GM18517 (cell line): ENCODE measurements around the gene STK24.
A peak's percentile ranks its signal among the peaks of the same experiment; 100 is the strongest.

Experiments
- ATAC-seq: cut with Tn5 transposase; IDR thresholded peaks from one replicate; pipeline ENCODE4 v1.9.1; 2021; ENCODE audit warnings: mild to moderate bottlenecking, moderate library complexity; ENCODE audit not compliant: unreplicated experiment

The STK24 gene

DNA sequence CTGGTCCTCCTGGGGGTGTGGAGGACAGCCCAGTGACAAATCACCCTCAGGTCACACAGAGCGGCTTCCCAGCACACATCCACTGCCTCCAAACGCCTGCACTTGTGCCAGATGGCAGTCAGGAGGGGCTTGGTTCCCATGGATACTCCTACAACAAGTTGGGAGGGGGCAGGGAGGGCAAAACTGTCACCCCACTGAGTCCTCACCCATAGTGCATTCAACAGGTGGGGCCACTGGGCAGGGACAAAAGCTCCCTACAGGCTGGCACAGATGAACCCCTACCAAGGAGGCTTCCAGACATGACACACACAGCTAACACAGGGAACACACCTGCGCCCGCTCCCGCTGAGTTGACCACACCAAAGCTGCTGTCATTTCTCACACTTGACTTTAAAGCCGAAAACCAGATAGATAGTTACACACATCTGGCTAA, 120.5 kb downstream of the STK24 start:
- no peak for ATAC-seq

- no peak for ATAC-seq
These were observed 122.5 kb downstream of the STK24 start for GRCh38 chr13:98454389-98454881.

GRCh38 chr13:98452851-98453843, 123.8 kb downstream of the STK24 start:
- no peak for ATAC-seq

- ATAC-seq, result no peak
These were observed 125.0 kb downstream of the STK24 start for GRCh38 chr13:98451676-98452470.

DNA sequence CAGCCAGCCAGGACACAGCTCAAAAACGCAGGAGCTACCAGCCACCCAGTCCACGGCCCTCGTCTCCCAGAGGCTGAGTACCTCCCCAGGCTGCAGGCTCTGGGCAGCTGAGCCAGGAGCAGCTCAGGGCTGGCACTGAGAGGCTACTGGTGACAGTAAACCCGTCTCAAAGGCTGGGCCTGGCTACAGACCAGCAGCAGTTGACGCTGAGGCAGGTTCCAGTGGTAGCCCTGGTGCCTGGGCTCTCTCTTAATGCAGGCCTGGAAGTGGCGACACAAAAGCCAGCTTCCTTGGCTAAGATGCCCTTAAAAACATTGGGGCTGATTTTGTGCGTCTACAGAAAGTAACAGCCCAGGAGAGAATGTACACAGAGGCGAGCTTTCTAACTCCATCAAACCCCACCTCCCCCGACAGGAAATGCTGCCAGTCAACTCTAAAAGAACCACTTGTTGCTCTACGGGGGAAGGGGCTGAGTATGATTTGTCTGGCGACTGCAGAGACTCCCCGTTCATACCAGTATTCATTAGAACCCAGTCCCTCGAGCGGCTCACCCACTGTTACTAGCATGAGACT, 126.3 kb downstream of the STK24 start:
- no peak for ATAC-seq

GRCh38 chr13:98450026-98450425, 126.9 kb downstream of the STK24 start:
- ATAC-seq, result no peak

DNA sequence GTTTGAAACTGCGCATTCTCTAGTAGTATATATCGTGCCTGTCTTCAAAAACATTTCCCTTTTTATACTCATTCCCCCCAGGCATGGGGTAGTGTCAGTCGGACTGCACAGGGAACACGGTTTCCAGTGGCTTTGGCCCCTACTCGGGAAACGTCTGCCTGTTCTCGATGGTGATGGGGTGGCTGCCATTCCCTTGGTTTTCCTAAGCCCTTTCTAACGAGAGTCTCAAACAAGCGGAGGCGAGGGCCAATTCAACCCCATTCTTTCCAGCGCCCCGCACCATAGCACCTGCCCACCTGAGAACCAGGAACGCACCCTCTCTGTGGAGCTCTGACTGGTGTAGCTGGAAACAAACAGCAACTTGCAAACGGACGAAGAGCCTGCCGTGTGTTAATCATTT, 127.6 kb downstream of the STK24 start:
- ATAC-seq, result no peak

DNA sequence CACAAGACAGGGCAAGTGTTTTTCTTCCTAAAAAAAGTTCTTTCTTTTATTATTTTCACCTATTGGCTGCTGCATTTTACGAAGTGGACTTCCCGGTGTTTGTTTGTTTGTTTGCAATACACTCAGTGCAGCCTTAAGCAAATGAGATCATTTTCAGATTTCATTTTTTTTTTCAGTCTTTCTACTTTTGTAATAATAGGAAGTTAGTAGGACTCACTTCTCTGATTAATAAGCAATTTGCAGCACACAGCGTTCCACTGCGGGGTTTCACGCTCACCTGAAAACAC, 128.3 kb downstream of the STK24 start:
- ATAC-seq, result no peak

- no peak for ATAC-seq
These were observed 128.8 kb downstream of the STK24 start for GRCh38 chr13:98447881-98448641.

DNA sequence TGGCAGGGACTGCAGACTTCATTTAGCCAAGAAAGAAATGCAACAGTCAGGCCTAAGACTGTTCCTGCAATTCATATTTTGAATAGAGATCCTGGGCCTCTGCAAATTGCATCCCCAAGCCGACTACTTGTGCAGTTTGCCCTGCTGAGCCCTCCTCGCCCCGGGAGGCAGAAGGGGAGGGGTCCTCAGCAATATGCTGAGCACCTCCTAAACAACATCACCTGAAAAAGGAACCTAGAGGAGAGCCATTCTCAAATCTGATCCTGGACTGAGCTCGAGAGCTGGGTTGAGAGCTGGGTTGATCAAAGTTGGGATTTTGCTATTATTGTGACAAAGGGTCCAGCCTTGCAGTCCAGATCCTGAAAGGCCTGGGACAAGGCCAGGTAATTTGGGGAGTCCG, 129.8 kb downstream of the STK24 start:
- ATAC-seq, result no peak

GRCh38 chr13:98446234-98446621, 130.7 kb downstream of the STK24 start:
- no peak for ATAC-seq

DNA sequence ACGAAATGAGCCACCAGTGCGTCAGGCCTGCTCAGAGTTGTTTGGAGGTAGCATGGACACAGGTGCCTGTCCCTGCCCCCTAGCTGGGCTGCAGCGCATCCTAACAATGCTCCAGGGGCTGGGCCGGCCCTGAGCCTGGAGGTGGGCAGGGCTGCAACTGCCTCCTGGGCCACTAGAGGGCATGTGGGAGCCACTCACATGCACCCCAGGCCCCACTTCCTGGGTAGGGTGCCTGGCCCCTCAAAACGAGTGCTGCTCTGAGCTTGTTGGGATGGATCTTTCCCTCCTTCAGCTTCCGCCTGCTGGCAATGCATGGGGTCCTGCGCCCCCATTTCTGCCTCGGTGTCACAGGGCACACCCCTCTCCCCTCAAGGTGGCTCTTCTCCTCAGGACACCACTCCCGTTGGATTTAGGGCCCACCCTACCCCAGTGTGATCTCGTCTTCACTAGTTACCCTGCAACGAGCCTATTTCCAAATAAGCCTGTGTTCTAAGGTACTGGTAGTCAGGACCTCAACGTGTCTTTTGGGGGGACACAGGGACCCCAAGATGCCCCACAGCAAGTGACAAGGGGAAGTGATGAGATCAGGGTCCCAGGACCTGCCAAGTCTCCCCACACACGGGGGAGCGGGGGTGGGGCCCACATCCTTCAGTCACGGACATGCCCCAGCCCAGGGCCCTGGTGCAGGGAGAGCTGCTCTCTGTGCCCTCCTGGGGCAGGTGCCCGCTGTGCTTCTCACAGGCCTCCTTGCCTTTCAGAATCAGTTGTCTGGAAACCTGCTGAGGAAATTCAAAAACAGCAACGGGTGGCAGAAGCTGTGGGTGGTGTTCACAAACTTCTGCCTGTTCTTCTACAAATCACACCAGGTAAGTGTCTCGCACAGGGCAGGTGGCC, 131.3 kb downstream of the STK24 start:
- peak; percentile 78 for ATAC-seq

GRCh38 chr13:98444381-98444780, 132.5 kb downstream of the STK24 start:
- no peak for ATAC-seq

DNA sequence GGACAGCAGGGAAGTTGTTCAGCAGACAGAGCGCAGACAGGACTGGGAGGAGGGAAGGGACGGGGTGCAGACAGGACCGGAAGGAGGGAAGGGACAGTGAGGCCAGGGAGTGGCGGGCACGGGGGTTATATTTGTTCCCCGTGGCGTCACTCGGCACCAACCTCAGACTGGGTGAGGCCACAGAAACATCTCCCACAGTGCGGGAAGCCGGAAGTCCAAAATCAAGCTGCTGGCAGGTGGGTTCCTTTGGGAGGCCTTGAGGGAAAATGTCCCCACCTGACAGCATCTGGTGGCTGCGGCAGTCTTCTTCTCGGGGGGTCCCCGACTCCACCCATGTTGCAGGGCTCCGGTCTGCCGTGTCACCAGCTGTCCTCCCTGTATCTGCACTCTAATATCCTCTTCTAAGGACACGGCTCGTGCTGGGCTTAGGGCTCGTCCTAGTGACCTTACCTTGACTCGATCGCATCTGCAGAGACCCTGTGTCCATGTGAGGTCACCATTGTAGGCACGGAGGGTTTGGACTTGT, 133.0 kb downstream of the STK24 start:
- no peak for ATAC-seq

DNA sequence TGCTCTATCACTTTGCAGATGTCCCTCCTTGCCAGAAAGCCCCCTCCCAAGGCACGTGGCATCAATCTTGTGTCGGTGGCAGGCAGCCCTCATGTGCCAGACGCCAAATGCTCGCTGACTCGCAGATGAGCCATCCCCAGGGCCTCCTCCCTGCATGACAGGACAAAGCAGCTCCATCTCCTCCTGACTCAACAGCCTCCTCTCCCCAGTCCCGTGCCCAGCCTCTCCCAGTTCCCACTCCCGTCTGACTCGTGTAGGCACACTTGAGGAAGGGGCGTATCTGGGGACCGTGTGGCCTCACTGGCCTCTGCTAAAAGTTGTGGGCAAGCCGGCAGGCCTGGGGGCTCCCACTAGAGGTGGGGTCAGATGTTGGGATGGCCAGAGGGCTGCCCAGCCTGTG, 133.6 kb downstream of the STK24 start:
- no peak for ATAC-seq

DNA sequence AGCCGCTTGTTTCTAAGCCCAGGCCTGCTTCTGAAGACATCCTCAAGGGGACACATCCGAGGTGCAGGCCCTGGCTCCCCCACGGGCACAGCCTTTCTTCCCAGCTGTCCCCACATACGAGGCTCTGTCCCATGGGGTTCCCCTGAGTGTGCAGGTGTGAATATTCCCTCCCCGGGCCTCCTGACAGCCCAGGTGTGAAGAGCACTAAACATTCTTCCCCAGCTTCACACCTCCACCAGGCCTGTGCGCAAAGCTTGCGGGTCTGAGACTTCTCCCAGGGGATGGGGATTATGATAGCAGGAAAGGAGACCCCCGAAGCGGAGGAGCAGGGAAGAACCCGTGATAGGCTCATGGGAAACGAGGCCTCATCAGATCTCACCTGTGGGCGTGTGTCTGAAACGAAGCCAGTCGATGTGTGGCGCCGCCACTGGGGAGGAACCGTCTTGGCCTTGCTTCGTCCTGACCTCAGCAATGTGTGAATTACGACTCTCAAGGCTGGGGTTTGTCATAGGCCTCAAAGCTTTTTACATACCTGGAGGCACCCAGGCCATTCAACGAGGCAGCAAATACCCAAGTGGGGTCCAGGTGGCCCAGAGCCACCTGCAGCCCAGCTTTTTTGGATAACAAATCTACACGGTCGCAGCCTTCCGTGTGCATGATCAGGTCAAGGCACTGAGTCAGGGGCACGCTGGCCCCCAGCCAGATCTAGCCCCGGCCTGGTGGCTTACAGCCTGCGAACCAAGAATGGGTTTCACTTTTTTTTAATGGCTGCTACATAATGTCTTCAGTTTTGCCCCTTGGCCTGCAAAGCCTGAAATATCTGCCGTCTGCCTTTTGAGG, 134.3 kb downstream of the STK24 start:
- ATAC-seq, result no peak

DNA sequence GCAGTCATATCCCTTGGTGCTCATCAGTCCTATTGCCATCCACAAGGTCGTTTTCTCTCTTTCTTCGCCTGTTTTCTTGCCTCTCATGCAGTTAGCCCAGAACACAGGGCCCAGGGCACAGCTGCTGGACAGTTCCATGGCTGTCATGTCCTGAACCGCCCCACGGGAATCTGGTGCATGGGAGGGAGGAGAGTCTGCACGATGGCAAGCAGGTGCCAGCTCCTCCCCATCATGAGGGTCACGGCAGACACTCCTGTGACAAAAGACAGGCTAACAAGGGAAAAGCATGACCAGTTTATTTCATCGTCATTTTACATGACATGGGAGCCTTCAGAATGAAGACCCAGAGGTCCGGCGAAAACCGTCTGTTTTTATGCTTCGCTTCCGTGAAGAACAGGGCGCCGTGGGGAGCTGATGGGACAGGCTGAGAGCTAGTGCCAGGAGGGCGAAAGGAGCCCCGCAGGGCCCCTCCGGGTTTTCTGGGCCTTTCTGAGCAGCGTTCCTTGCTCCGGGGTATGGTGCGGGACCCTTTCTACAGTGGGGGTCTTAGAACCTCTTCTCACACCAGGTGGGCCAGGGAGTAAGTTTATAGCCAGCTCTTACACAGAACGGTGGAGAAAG, 135.7 kb downstream of the STK24 start:
- ATAC-seq, result no peak

DNA sequence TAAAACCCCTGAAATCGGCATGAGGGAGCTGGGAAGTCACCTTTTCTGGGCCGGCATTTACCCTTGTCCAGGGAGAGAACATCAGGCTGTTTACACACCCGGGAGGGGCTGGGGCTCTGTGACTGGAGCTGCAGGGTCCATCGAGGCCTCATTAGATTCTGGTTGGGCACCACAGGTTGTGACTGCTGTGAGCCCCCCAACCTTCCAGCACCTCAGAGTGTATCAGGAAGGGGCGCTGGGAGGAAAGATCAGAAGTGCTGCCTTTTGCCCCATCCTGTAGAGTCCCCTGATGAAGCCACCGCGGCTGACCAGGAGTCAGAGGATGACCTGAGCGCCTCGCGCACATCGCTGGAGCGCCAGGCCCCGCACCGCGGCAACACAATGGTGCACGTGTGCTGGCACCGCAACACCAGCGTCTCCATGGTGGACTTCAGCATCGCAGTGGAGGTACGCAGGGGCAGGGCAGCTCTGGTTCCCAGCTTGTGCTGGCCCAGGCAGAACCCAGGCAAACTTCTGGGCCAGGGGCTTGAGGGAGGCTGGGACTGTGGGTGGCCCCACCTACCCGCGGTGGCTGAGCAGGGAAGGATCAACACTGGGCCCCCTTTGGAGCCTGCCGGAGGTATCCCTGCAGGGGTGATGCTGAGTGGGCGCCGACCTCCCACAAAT, 136.4 kb downstream of the STK24 start:
- ATAC-seq, result no peak
